Superior temporal gyrus (tissue), 1 donor: Measurements from ENCODE around the gene SNX1.
"Not testable (repeated sequence)": the region's sequence is repeated elsewhere in the genome, so short reads cannot be mapped to it uniquely, and the experiment has no call there.

Source experiments
- DNase-seq: peaks from one replicate; pipeline ENCODE4 v3.0.0-alpha.2; 2016; ENCODE audit errors: extremely low spot score

SNX1 gene

GRCh38 chr15:64073496-64073895, 22.3 kb upstream of the SNX1 start:
- DNase-seq = not testable (repeated sequence)

GRCh38 chr15:64082757-64083156, 13.0 kb upstream of the SNX1 start:
- DNase-seq = no peak

- DNase-seq = no peak
These were observed 6.1 kb upstream of the SNX1 start for GRCh38 chr15:64089543-64090280.

- DNase-seq = no peak
These were observed 5.3 kb upstream of the SNX1 start for GRCh38 chr15:64090527-64090926.

GRCh38 chr15:64092075-64092820, 3.5 kb upstream of the SNX1 start:
- no peak for DNase-seq

- peak; percentile 47 for DNase-seq
These were observed 2.7 kb upstream of the SNX1 start for GRCh38 chr15:64092864-64093626.

- peak; percentile 100 for DNase-seq
These were observed 2.0 kb upstream of the SNX1 start, which contains the start of gene CIAO2A for GRCh38 chr15:64093627-64094417. Gene CIAO2A (minus strand): TSS chr15:64093838. CDS start chr15:64093768, 70 bp downstream.

- no peak for DNase-seq
These were observed 369 bp upstream of the SNX1 start for GRCh38 chr15:64095431-64095794.

GRCh38 chr15:64096668-64097384, 1.0 kb downstream of the SNX1 start:
- peak; percentile 34 for DNase-seq

- DNase-seq = no peak
These were observed 3.6 kb downstream of the SNX1 start for GRCh38 chr15:64099379-64099778.

- DNase-seq = no peak
These were observed 5.2 kb downstream of the SNX1 start for GRCh38 chr15:64100958-64101357.

- DNase-seq = no peak
These were observed 6.7 kb downstream of the SNX1 start for GRCh38 chr15:64102497-64102896.

GRCh38 chr15:64105113-64105704, 9.4 kb downstream of the SNX1 start:
- no peak for DNase-seq

- no peak for DNase-seq
These were observed 11.6 kb downstream of the SNX1 start for GRCh38 chr15:64107337-64107736.

- DNase-seq = not testable (repeated sequence)
These were observed 14.4 kb downstream of the SNX1 start for GRCh38 chr15:64110108-64110701.

GRCh38 chr15:64110950-64111678, 15.3 kb downstream of the SNX1 start:
- no peak for DNase-seq

GRCh38 chr15:64111679-64112050, 15.9 kb downstream of the SNX1 start:
- DNase-seq = no peak

GRCh38 chr15:64112073-64112772, 16.4 kb downstream of the SNX1 start:
- no peak for DNase-seq

GRCh38 chr15:64112904-64113303, 17.1 kb downstream of the SNX1 start:
- no peak for DNase-seq
